HepG2 (cell line): ENCODE results near the gene C3orf70.

Experiments
- BCLAF1 ChIP-seq: fragments of 450-650 bp; IDR thresholded peaks from 2 replicates; pipeline ENCODE4 v1.6.1; 2017; ENCODE audit warnings: mild to moderate bottlenecking
- CTCF ChIP-seq: sonication (generic); formaldehyde crosslinking; IDR thresholded peaks from 2 replicates; pipeline ENCODE4 v1.5.0; 2020; ENCODE audit warnings: mild to moderate bottlenecking, missing genetic modification reagents, moderate library complexity
- ELF1 ChIP-seq: sonication (generic); formaldehyde crosslinking; IDR thresholded peaks from 2 replicates; pipeline ENCODE4 v1.4.0; 2020; ENCODE audit warnings: missing genetic modification reagents
- GZF1 ChIP-seq: sonication (generic); formaldehyde crosslinking; IDR thresholded peaks from 2 replicates; pipeline ENCODE4 v1.5.1; 2020; ENCODE audit warnings: mild to moderate bottlenecking, missing genetic modification reagents
- HNF4G ChIP-seq, 2 experiments: sonication (generic) in 1 of 2; formaldehyde crosslinking in 1 of 2; IDR thresholded peaks; 2 replicates each; pipeline versions ENCODE4 v1.4.0 to v1.6.1; 2011 to 2020; ENCODE audit warnings: borderline replicate concordance in 2 of 2, low read depth in 2 of 2, mild to moderate bottlenecking in 2 of 2, low read length in 1 of 2, missing genetic modification reagents in 1 of 2, moderate library complexity in 1 of 2
- LBX2 ChIP-seq: sonication (generic); formaldehyde crosslinking; IDR thresholded peaks from 2 replicates; pipeline ENCODE4 v1.5.0; 2020; ENCODE audit warnings: missing genetic modification reagents, mild to moderate bottlenecking, borderline replicate concordance
- PBX3 ChIP-seq: sonication (generic); formaldehyde crosslinking; IDR thresholded peaks from 2 replicates; pipeline ENCODE4 v1.8.1; 2023; ENCODE audit warnings: missing genetic modification reagents, inconsistent platforms, borderline replicate concordance
- RAD21 ChIP-seq: fragments of 450-650 bp; formaldehyde crosslinking; IDR thresholded peaks from 2 replicates; pipeline ENCODE4 v1.5.0; 2020; ENCODE audit warnings: mild to moderate bottlenecking
- RERE ChIP-seq: IDR thresholded peaks from 2 replicates; pipeline ENCODE4 v1.6.1; 2016; ENCODE audit warnings: low read depth, missing genetic modification reagents, missing compliant biosample characterization
- ZBTB33 ChIP-seq: sonication (generic); formaldehyde crosslinking; IDR thresholded peaks from 2 replicates; pipeline ENCODE4 v1.4.0; 2020; ENCODE audit warnings: missing genetic modification reagents
- ZBTB49 ChIP-seq: sonication (generic); formaldehyde crosslinking; IDR thresholded peaks from 2 replicates; pipeline ENCODE4 v1.4.0; 2020; ENCODE audit warnings: missing genetic modification reagents, borderline replicate concordance
- ZBTB8A ChIP-seq: sonication (generic); formaldehyde crosslinking; IDR thresholded peaks from 2 replicates; pipeline ENCODE4 v1.4.0; 2020; ENCODE audit warnings: mild to moderate bottlenecking, low read depth, missing genetic modification reagents, borderline replicate concordance
- ZIK1 ChIP-seq: sonication (generic); formaldehyde crosslinking; IDR thresholded peaks from 2 replicates; pipeline ENCODE4 v1.5.0; 2020; ENCODE audit warnings: mild to moderate bottlenecking, low read depth, missing genetic modification reagents, borderline replicate concordance

- TF ChIP-seq PBX3 (CRISPR knock-in tag), result no peak
- TF ChIP-seq RERE (CRISPR knock-in tag), result no peak
- TF ChIP-seq ELF1 (CRISPR knock-in tag), result no peak
- no peak for TF ChIP-seq RAD21 (CRISPR knock-in tag)
- no peak for TF ChIP-seq ZBTB49
- TF ChIP-seq ZIK1 (CRISPR knock-in tag), result no peak
- TF ChIP-seq ZBTB33, result no peak
- no peak for TF ChIP-seq BCLAF1
- no peak for TF ChIP-seq CTCF
- TF ChIP-seq GZF1 (CRISPR knock-in tag), result no peak
- TF ChIP-seq HNF4G (IDR thresholded peaks at IDR 0.05; ENCODE audit: borderline replicate concordance, low read depth, low read length), result no peak
- TF ChIP-seq HNF4G (CRISPR knock-in tag; IDR thresholded peaks at IDR 0.05; ENCODE audit: borderline replicate concordance, low read depth), result no peak
- TF ChIP-seq ZBTB8A (CRISPR knock-in tag), result no peak
- no peak for TF ChIP-seq LBX2 (CRISPR knock-in tag)
Observed at GRCh38 chr3:185151101-185151963, 1.5 kb downstream of the C3orf70 start.
